HL-60 (cell line): ENCODE data around the gene CGB2.

Experiments used
- DNase-seq, 2 experiments: peaks; one replicate each; pipeline ENCODE4 v3.0.0-alpha.2; 2010 to 2020; ENCODE audit warnings: low read depth in 1 of 2, low spot score in 1 of 2
- H3K27ac ChIP-seq: fragments of 250-450 bp; sonication (Bioruptor Pico); replicated peaks from 2 replicates; pipeline ENCODE4 v1.5.1; 2020; ENCODE audit warnings: mild to moderate bottlenecking, moderate library complexity
- H3K27me3 ChIP-seq: fragments of 250-450 bp; sonication (Bioruptor Pico); 2 replicates; pipeline ENCODE4 v1.5.1; 2021; ENCODE audit warnings: mild to moderate bottlenecking, moderate library complexity; ENCODE audit not compliant: insufficient read depth, poor library complexity, severe bottlenecking
- H3K4me3 ChIP-seq: replicated peaks from 2 replicates; pipeline ENCODE4 v1.5.1; 2011; ENCODE audit warnings: mild to moderate bottlenecking, control low read depth, low read length; ENCODE audit not compliant: insufficient read depth
- CTCF ChIP-seq: IDR thresholded peaks from one replicate; pipeline ENCODE4 v1.5.1; 2011; ENCODE audit warnings: low read length, control low read depth, inconsistent platforms; ENCODE audit not compliant: insufficient read depth
- GABPA ChIP-seq: IDR thresholded peaks from 2 replicates; pipeline ENCODE4 v1.6.1; 2012; ENCODE audit warnings: low read depth
- POLR2AphosphoS5 ChIP-seq: IDR thresholded peaks from 2 replicates; pipeline ENCODE4 v1.6.1; 2012; ENCODE audit warnings: low read depth
- REST ChIP-seq: IDR thresholded peaks from 2 replicates; pipeline ENCODE4 v1.6.1; 2012; ENCODE audit warnings: low read depth; ENCODE audit not compliant: insufficient replicate concordance
- SPI1 ChIP-seq: IDR thresholded peaks from 2 replicates; pipeline ENCODE4 v1.6.1; 2012; ENCODE audit warnings: low read depth, mild to moderate bottlenecking, borderline replicate concordance

The CGB2 gene

GRCh38 chr19:49004964-49005614 is 26.6 kb upstream of the CGB2 start:
- H3K4me3 ChIP-seq: no peak overlapping the region
- TF ChIP-seq POLR2AphosphoS5: no peak
- TF ChIP-seq REST: no peak
- TF ChIP-seq CTCF: no peak
- no peak for TF ChIP-seq GABPA
- no peak for TF ChIP-seq SPI1
- H3K27ac ChIP-seq: no peak overlapping the region
- no peaks in the 10 kb centered on the region for H3K27me3 ChIP-seq
- DNase-seq: no peak

GRCh38 chr19:49006905-49007304 is 24.8 kb upstream of the CGB2 start:
- H3K27ac ChIP-seq: no peak overlapping the region
- DNase-seq: no peak
- H3K27me3 ChIP-seq: no peaks in the 10 kb centered on the region
- no peak for TF ChIP-seq CTCF
- TF ChIP-seq POLR2AphosphoS5: no peak
- TF ChIP-seq GABPA: no peak
- TF ChIP-seq SPI1: no peak
- no peak for TF ChIP-seq REST
- H3K4me3 ChIP-seq: no peak overlapping the region

GRCh38 chr19:49009828-49010227 is 21.9 kb upstream of the CGB2 start:
- no peak for TF ChIP-seq SPI1
- TF ChIP-seq REST: no peak
- TF ChIP-seq GABPA: no peak
- no peak for TF ChIP-seq CTCF
- TF ChIP-seq POLR2AphosphoS5: no peak
- DNase-seq: no peak
- Histone ChIP-seq H3K27me3 (no peaks in the 10 kb centered on the region), H3K4me3 (no peak overlapping the region), H3K27ac (no peak overlapping the region)
